ENCODE results near the gene SLC25A28.

DNA sequence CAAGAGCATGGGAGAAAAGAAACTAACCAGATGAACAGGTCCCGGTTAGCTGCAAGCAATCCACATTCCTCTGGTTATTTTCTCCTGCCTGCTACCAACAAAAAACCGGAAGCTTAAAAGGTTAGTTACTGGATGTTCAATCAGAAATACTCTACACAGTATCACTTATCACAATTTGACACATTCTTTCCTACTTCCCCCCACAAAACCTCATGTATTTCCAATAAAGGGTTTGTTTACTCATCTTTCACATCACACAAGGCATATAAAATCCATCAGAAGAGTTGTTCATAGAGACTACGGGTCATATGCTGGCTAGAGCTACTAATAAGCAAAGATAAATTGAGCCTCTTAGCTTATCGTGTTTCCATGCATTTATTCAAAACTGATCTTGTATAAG is 4.8 kb downstream of the SLC25A28 start:
- TF ChIP-seq, protein P1, sequence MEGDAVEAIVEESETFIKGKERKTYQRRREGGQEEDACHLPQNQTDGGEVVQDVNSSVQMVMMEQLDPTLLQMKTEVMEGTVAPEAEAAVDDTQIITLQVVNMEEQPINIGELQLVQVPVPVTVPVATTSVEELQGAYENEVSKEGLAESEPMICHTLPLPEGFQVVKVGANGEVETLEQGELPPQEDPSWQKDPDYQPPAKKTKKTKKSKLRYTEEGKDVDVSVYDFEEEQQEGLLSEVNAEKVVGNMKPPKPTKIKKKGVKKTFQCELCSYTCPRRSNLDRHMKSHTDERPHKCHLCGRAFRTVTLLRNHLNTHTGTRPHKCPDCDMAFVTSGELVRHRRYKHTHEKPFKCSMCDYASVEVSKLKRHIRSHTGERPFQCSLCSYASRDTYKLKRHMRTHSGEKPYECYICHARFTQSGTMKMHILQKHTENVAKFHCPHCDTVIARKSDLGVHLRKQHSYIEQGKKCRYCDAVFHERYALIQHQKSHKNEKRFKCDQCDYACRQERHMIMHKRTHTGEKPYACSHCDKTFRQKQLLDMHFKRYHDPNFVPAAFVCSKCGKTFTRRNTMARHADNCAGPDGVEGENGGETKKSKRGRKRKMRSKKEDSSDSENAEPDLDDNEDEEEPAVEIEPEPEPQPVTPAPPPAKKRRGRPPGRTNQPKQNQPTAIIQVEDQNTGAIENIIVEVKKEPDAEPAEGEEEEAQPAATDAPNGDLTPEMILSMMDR (IDR thresholded peaks at IDR 0.05) = no peak
- TF ChIP-seq POLR2AphosphoS5 (IDR thresholded peaks at IDR 0.05) (no peak), POLR2A (IDR thresholded peaks at IDR 0.05) (no peak), EP300 (IDR thresholded peaks at IDR 0.05) (no peak)

Measured in suprapubic skin (tissue), 4 donors.